ENCODE data around the gene CACNA1C.

CACNA1C gene

GRCh38 chr12:2552000-2552756, 499.4 kb downstream of the CACNA1C start:
- Histone ChIP-seq H3K4me3 (ENCODE audit: low read depth in 1 of 2, low read length in 2 of 2) (no peak overlapping the region), H3K36me3 (ENCODE audit: insufficient read depth, low read length) (no peaks in the 10 kb centered on the region), H4K20me1 (ENCODE audit: insufficient read depth, low read length) (no peaks in the 10 kb centered on the region), H3K27me3 (ENCODE audit: insufficient read depth, low read length, poor library complexity) (no peaks in the 10 kb centered on the region), H2AFZ (ENCODE audit: low read depth, low read length) (no peak overlapping the region), H3K79me2 (ENCODE audit: insufficient read depth, low read length) (no peaks in the 10 kb centered on the region), H3K4me2 (ENCODE audit: insufficient read depth, low read length) (no peak overlapping the region), H3K9ac (ENCODE audit: low read depth, low read length) (no peak overlapping the region), H3K27ac (ENCODE audit: low read length) (no peak overlapping the region), H3K9me3 (ENCODE audit: insufficient read depth, low read length, severe bottlenecking) (no peaks in the 10 kb centered on the region), H3K4me1 (ENCODE audit: insufficient read depth, low read length) (no peaks in the 10 kb centered on the region)
- DNase-seq (no peak), ATAC-seq (ENCODE audit: insufficient read depth, low read depth) (no peak)
- TF ChIP-seq CTCF (IDR thresholded peaks at IDR 0.05; ENCODE audit: borderline replicate concordance, extremely low read depth, low read length, poor library complexity, severe bottlenecking), result no peak
- TF ChIP-seq EZH2 (IDR thresholded peaks at IDR 0.05; ENCODE audit: borderline replicate concordance, low read depth, low read length, severe bottlenecking), result no peak

- no peaks in the 10 kb centered on the region for H3K79me2 ChIP-seq (ENCODE audit: insufficient read depth, low read length)
- DNase-seq (no peak), ATAC-seq (ENCODE audit: insufficient read depth, low read depth) (no peak)
- no peak overlapping the region for H2AFZ ChIP-seq (ENCODE audit: low read depth, low read length)
- peaks cover 4% of the 10 kb centered on the region for H3K27me3 ChIP-seq (ENCODE audit: insufficient read depth, low read length, poor library complexity)
- no peak overlapping the region for H3K9ac ChIP-seq (ENCODE audit: low read depth, low read length)
- TF ChIP-seq EZH2 (IDR thresholded peaks at IDR 0.05; ENCODE audit: borderline replicate concordance, low read depth, low read length, severe bottlenecking) (no peak), CTCF (IDR thresholded peaks at IDR 0.05; ENCODE audit: borderline replicate concordance, extremely low read depth, low read length, poor library complexity, severe bottlenecking) (no peak)
- H3K36me3 ChIP-seq (ENCODE audit: insufficient read depth, low read length), result no peaks in the 10 kb centered on the region
- no peaks in the 10 kb centered on the region for H4K20me1 ChIP-seq (ENCODE audit: insufficient read depth, low read length)
- H3K4me1 ChIP-seq (ENCODE audit: insufficient read depth, low read length), result no peaks in the 10 kb centered on the region
- H3K4me3 ChIP-seq (ENCODE audit: low read depth in 1 of 2, low read length in 2 of 2), result no peak overlapping the region
- no peak overlapping the region for H3K4me2 ChIP-seq (ENCODE audit: insufficient read depth, low read length)
- no peak overlapping the region for H3K27ac ChIP-seq (ENCODE audit: low read length)
- no peaks in the 10 kb centered on the region for H3K9me3 ChIP-seq (ENCODE audit: insufficient read depth, low read length, severe bottlenecking)
These were observed 500.8 kb downstream of the CACNA1C start for GRCh38 chr12:2553388-2554126.

- H3K27me3 ChIP-seq (ENCODE audit: insufficient read depth, low read length, poor library complexity), result peaks cover 4% of the 10 kb centered on the region
- no peaks in the 10 kb centered on the region for H3K9me3 ChIP-seq (ENCODE audit: insufficient read depth, low read length, severe bottlenecking)
These were observed 502.8 kb downstream of the CACNA1C start for GRCh38 chr12:2555487-2556082.

More at GRCh38 chr12:2555487-2556082, 502.8 kb downstream of the CACNA1C start:
- no peaks in the 10 kb centered on the region for H3K79me2 ChIP-seq (ENCODE audit: insufficient read depth, low read length)
- DNase-seq (no peak), ATAC-seq (ENCODE audit: insufficient read depth, low read depth) (no peak)
- no peak overlapping the region for H3K27ac ChIP-seq (ENCODE audit: low read length)
- no peaks in the 10 kb centered on the region for H3K4me1 ChIP-seq (ENCODE audit: insufficient read depth, low read length)
- H2AFZ ChIP-seq (ENCODE audit: low read depth, low read length), result no peak overlapping the region
- H4K20me1 ChIP-seq (ENCODE audit: insufficient read depth, low read length), result no peaks in the 10 kb centered on the region
- H3K4me2 ChIP-seq (ENCODE audit: insufficient read depth, low read length), result no peak overlapping the region
- no peak overlapping the region for H3K4me3 ChIP-seq (ENCODE audit: low read depth in 1 of 2, low read length in 2 of 2)
- no peak overlapping the region for H3K9ac ChIP-seq (ENCODE audit: low read depth, low read length)
- H3K36me3 ChIP-seq (ENCODE audit: insufficient read depth, low read length), result no peaks in the 10 kb centered on the region
- TF ChIP-seq CTCF (IDR thresholded peaks at IDR 0.05; ENCODE audit: borderline replicate concordance, extremely low read depth, low read length, poor library complexity, severe bottlenecking) (no peak), EZH2 (IDR thresholded peaks at IDR 0.05; ENCODE audit: borderline replicate concordance, low read depth, low read length, severe bottlenecking) (no peak)

All from DND-41 (cell line).